Measurements from ENCODE around the gene ASTN1.

The ASTN1 gene

DNA sequence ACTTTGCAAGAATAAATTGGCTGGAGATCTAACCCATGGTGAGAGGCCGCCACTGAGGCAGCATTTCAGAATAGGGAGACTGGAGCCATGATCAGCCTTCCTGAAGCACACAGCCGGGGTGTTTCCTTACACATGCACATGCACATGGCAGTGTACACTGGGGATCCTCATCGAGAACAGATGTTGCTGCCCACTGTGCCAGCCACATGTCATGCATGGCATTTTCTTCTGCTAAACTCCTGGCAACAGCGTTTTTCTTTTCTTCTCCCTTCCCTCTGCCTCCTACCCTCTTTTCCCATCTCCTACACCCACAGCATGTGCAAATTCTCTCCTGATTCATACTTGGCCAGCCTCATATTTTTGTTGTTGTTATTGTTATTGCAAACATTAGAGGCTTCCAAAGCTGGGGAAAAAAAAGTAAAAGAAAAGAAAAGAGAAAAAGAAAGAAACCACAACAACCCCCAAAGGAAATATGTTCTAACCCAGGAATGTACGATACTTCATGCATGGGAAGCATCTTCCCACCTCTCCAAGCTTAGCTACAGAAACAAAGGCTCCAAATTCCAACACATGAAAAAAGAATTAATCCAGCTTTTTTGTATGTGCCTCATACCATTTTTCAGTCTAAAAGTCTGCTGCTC, 344.0 kb downstream of the ASTN1 start:
- DNase-seq, result no peak

- DNase-seq, result no peak
Measured at GRCh38 chr1:176816232-176816631, 348.3 kb downstream of the ASTN1 start.

DNA sequence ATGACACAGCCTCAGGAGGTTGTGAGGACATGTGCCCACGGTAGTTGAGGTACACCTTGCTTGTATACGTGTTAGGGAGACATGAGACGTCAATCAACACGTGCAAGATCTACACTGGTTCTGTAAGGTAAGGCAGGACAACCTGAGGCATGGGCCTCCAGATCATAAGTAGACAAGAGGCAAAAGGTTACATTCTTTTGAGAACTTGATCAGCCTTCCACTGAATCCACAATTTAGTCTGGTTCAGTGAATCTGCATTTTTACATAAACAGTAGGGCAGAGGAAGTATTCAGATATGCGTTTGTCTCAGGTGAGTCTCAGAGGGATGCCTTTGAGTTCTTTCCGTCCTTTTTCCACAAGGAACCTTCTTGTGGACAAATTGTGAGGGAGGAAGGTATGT, 348.9 kb downstream of the ASTN1 start:
- no peak for DNase-seq

GRCh38 chr1:176811511-176812288, 352.8 kb downstream of the ASTN1 start:
- DNase-seq, result no peak

GRCh38 chr1:176809292-176809691, 355.2 kb downstream of the ASTN1 start:
- DNase-seq, result no peak
